T follicular helper cell (primary cell): Measurements from ENCODE around the gene SPAG16.
"Not testable (repeated sequence)": the region's sequence is repeated elsewhere in the genome, so short reads cannot be mapped to it uniquely, and the experiment has no call there.

Source experiments
- DNase-seq: peaks from one replicate; pipeline ENCODE4 v3.0.0-alpha.2; 2020; ENCODE audit warnings: low read depth

Gene SPAG16

DNA sequence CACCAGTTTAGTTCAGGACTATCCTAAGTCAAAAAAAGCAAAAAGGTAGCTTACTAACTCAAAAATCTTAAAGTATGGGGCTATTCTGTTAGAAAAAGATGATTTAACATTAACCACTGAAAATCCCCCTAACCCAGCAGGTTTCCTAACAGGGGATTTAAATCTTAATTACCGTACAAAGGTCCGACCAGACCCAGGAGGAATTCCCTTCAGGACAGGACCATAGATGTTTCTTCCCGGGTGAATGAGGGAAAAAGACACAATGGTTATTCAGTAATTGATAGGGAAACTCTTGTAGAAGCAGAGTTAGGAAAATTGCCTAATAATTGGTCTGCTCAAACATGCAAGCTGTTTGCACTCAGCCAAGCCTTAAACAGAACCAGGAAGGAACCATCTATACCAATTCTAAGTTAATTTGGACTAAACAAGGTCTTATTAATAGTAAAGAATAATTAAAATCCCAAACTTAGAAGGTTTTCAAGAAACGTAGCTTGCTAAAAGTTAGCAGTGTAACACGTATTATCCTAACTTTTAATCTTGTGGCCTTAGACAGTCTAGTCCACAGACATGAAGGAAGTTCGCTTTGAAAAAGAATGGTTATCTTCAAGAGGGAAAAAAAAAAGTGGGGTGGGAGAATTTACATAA, 124.3 kb downstream of the SPAG16 start:
- DNase-seq = not testable (repeated sequence)

DNA sequence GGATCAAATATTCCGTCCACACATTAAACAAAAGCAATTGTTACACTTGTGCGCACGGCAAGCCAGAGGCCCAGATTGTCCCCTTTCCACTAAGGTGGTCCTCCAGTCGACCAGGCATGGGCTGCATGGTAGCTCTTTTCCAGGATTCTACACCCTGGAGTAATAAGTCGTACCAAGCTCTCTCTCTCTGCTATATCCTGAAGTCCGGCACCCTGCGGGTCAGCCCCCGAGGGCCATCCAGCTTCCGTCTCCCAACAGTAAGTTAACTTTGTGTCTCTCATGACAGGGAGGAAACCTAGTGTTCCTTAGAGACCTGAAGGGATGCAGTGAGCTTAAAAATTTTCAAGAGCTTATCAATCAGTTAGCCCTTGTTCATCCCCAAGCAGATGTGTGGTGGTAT, 126.4 kb downstream of the SPAG16 start:
- DNase-seq = not testable (repeated sequence)

DNA sequence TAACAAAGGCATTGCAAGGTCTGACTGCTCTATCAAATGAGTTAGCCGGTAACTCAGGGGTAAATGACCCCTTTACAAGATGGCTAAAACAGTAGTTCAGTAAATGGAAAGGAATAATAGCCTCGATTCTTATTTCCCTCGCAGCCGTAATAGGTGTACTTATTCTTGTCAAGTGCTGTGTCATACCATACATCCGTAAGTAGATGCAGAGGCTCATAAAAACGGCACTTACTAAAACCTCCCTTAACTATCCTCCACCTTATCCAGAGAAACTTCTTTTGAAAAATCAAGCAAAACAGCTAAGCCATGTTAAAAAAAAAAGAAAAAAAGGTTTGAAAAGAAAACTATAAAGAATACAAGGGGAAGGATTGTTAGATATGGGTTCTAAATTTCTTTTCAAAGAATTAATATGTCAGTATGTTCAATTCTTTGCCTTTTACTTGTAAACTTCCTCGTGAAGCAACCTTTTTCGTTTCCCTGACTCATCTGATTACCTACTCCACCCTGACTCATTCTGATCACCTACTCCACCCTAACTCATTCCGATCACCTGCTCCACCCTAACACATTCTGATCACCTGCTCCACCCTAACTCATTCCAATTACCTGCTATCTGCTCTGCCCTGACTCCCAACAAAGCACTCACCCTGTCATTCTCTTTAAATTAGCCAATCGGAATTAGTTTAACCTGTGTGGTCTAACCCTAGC, 127.5 kb downstream of the SPAG16 start:
- no peak for DNase-seq

DNA sequence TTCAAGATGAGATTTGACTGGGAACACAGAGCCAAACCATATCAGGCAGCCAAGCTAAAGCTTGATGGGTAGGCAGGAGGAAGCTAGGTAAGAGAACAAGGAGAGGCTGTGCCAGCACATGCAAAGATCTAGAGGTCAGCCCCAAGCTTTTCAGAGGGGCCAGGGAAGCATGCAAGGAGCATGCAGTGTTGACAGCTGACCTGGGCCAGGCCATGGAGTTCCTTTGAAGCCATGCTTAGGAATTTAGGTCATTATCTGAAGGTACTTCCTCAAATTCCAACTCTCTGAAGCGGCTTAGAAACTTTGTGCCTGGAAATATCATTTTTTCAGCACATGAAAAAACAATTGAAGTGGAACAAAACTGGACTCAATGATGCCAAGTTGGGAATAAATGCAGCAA, 130.8 kb downstream of the SPAG16 start:
- DNase-seq = no peak

DNA sequence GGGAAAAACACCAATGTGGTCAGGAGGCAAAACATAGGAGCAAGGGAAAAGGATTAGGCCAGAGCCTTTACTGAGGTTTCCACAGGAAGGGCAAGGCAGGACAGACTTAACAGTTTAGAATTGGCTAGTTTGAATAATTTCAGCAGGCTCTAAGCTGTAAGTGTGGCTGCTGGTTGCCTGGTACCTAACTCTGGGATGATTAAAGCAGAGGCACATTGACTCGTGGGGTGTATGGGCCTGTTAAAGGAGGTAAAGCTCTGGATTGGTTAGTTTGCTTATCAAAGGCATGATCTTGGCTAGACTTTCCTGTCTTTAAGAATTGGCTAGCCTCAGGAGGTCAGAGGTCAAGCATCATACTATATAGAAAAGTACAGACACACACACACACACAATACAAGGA, 132.6 kb downstream of the SPAG16 start:
- DNase-seq = no peak

DNA sequence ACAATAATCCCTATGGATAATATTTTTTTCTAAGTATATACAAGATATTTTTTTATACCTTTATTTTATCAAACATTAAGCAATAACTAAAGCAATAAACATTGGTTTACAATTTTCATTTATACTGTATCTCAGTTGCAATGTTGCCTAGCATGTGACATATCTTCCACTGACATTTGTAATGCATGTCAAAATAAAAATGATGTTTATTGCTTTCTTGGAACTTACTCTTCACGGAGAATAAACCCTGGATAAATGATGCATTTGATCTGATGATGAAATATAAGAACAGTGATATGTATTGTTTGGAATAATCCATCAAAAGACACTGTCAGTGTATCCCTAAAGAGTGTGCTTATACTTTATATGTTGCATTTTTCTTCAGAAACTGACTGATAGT, 135.7 kb downstream of the SPAG16 start:
- no peak for DNase-seq

DNA sequence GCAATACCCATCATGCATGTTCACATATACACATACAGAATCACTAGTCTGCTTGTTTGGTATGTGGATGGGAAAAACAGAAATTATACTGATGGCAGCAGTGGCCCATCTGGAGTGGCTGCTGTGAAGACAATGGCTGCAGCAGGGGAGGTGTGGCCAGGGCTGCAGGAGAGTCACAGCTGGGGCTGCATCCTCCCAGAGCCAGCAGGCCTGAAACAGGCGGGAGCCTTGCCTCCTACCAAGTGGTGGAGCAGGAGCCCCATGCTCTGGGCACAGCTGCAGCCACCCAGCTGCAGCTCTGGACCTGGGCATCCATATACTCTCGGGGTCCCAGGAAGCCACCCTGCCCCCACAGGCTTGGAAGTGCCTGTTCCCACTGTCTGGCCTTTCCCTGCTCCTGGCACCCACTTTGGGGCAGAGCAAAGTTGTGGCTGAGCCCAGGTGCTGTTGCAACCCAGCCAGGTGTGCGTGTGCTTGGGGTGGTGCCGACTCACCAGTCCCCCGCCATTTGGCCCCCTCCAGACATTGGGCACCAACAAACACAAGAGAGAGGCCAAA, 136.6 kb downstream of the SPAG16 start:
- DNase-seq = no peak

DNA sequence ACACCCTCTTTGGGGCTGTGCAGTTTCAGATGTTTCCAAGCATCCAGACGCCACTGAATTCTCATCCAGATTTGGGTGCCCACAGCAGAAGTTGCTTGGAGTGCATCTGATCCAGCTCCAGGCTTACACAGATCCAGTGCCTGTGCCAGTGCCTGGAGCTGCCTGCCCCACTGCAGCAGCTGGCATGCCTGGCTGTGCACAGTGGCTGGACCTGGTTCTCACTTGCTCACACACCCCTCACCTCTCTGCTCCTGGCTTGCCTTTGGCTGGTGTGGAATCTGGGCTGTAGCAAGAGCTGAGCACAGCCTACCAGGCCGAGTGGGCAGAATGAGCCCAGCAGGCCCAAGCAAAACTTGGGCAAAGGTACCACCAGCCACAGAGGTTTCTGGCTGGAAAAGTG, 137.9 kb downstream of the SPAG16 start:
- no peak for DNase-seq

DNA sequence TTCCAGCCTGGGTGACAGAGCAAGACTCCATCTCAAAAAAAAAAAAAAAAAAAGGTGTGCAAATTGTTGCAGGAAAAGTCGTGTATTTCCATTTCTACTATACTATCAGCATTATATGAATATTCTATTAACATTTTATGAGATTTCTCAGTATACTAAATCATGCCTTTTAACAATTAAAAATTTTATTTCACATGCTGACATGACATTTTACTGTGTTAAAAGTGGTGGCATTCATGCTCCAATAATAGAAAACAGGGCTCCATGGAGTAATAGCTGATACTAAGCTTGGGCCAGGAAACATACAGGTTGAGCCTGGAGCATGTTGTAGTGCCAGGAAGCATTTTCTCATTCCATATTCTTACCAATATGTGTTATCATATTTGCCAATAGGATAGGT, 141.4 kb downstream of the SPAG16 start:
- DNase-seq = no peak

DNA sequence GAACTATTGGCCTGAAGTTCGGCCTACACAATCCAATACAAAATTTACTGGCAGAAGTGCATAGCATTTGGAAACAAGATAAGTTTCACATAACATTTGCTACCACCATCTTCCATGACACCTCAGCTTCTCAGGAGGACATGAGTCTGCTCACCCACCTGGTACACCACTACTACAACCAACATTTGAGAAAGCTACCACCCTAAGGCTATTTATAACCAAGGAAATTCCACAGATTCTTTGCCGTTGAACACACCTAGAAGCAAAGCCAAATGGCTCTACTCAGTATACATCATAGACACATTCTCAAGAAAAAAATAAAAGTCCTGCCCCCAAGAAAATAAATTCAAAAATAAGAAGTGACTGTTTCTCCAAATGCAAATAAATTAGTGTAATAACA, 145.3 kb downstream of the SPAG16 start:
- DNase-seq = no peak

DNA sequence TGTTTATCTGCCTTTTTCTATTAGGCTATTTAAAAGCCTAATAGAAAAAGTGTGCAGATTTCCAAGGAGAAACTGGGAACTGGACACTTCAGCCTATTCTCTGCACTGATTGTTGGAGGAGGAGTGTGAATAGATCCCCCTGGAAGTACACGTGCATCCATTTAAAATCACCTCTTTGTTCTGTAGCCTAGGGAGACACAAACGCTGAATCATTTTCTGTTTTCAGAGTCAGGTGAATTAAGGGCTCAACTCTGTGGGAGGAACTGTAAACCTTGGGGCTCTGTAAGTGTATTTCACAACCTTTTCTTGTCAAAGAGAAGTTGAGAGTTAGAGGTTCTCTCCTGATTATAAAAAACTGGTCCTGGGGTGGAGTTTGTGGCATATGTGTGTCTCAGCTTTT, 159.7 kb downstream of the SPAG16 start:
- DNase-seq = no peak

DNA sequence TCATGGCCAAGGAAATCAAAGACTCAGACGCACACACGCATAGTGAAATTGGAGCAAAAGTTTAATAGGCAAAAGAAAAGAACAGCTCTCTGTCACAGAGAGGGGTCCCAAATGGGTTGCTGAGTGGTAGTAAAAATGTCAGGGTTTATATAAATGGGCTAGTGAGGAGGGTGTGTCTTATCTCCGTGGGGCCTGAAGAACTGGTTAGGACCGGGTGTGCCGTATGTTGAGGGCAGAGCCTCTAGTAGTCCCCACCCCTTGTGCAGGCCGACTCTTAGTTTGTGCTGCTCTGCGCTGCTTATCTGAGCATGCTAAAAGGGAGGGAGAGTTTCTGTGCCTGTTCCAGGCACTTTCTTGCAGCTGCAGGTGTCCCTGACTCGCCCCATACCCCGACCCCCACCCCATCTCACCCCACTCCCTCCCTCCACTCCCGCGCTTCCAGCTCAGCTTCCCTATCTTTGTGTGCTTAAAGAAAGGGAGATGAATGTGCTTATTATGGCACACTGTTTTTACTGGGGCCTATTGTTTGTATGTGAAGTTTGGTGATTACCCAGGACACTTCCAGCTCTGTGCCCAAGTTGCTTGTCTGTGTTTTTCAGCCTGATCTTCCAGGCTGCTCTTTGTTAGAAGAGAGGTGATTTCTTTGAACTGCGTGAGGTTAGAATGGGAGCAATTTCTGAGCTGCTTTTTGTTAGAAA, 167.4 kb downstream of the SPAG16 start:
- DNase-seq = no peak

DNA sequence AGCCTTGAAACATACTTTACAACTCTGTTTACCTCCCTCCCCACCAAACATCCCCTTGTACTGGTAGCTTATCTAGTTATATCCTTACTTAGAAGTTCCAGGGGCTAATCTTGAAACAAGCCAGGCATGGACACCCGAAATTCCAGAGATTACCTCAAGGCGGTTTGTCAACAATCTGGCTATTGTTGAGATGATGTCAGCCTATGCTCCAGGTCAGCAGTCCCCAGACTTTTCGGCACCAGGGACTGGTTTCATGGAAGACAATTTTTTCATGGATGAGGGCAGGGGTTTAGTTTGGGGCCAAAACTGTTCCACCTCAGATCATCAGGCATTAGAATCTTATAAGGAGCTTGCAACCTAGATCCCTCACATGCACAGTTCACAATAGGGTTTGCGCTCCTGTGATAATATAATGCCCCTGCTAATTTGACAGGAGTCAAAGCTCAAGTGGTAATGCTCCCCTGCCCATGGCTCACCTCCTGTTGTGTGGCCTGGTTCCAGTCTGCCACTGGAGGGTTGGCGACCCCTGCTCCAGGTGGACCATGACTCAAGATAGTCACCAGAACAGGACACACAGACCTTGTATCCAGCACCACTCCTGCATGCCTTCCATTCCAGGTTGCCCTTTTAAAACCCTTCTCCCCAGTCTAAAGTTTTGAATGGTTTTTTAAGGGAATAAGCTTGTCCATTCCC, 171.2 kb downstream of the SPAG16 start:
- DNase-seq = no peak

DNA sequence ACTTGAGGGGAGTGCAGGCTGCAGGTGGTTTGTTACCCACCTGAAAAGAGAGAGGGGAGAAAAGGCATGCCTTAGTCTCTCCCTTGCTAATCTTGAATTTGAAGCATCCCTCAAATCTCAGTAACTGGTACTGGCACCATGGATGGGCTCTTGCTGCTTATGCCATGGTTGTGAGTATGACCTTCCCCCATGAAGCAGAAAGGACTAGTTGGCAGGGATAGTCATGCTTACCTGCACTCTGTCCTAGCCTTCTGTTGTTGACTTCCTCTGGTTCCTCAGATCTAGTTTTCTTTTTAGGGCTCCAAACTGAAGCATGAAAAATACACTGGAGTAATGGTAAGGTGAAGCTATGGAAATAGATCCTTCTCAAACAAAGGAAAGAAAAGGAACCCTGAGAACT, 191.2 kb downstream of the SPAG16 start:
- DNase-seq = no peak

DNA sequence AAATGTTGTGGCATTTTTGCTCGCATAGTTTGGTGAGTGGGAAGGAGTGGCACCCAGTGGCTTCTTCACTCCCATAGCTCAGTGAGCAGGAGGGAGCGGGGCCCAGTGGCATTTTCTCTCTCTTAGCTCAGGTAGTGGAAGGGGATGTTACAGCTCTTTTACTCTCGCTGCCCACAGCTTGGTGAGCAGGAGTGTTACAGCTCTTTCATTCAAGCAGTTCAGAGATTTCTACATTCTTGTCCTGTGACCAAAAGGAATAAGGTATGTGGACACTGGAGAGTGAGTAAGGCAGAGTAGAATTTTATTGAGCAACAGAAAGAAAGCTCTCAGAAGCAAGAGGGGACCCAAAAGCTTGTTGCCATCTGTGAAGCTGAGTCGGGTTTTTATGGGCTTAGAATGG, 192.4 kb downstream of the SPAG16 start:
- DNase-seq = no peak

DNA sequence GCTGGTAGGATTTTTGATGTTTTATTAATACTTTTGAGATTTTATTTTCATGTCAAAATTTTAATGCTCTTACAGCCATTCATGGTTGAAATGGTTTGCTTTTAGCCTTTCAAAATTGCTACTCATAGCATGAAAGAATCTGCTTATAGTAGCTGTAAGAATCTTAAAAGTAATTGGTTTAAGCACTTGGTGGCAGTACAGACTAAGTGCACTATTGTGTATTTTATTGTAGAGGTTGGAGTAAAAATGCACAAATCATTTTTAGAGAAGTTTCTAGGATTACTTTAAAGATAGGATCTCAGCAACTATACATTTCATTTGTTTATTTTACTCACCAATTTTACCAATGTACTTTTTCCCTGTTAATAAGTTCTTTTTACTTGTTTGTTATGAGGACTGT, 205.8 kb downstream of the SPAG16 start:
- no peak for DNase-seq

DNA sequence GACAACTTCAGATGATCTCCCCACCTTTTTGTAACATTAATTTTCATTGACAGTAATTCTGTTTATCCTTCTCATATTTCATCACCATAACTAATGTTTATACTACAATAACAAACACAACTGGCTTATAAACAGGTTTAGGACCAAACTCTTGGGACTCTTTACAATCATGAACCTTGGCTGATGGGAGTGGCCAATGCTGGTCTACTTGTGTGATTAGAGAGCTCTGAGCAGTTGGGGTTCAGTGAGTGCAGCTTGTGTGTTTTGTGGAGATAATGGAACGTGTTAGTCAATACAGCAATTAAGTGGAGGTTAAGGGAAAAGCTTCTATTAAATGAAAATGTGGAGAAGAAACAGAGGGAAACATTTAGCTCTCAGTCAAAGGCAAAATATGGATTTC, 207.1 kb downstream of the SPAG16 start:
- DNase-seq = no peak

DNA sequence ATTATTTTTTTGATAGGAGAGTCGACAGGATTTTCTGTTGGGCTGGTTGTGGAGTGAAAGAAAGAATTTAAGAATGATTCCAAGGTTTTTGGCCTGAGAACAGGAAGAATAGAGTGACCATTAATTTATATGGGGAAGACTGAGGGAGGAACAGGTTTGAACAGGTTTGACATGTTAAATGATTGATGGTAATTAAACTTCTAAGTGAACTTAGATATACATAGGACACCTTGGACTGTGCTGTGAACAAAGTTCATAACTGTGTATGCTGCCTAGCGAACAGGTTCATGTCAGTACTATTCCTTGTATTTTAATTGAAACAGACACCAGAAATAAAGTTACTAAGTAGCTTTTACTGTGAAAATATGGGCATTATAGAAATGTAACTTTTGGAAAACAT, 212.0 kb downstream of the SPAG16 start:
- no peak for DNase-seq

DNA sequence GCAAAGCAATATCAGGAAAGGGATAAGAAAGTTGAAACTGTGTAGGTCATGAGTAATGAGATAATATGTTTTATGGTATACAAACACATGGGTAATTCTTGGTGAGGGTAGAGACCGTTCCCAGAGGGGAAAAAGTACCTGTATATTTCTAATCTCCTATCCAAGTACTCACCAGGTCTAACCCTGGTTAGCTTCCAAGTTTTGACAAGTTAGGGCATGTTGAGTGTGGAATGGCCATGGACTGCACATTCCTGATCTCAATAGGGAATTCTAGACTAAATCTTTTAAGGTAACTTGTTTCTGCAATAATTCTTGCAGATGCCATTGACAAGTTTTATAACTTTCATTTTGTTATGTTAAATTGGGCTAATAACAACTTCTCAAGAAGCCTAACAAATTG, 216.6 kb downstream of the SPAG16 start:
- DNase-seq = no peak

DNA sequence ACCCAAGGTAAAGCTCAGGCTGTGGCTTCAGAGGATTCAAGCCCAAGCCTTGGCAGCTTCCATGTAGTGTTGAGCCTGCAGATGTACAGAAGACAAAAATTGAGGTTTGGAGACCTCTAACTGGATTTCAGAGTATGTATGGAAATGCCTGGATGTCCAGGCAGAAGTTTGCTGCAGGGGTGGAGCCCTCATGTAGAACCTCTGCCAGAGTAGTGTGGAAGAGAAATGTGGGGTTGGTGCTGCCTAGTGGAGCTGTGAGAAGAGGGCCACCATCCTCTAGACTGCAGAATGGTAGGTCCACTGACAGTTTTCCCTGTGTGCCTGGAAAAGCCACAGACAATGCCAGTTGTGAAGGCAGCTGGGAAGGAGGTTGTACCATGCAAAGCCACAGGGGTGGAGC, 239.9 kb downstream of the SPAG16 start:
- no peak for DNase-seq

DNA sequence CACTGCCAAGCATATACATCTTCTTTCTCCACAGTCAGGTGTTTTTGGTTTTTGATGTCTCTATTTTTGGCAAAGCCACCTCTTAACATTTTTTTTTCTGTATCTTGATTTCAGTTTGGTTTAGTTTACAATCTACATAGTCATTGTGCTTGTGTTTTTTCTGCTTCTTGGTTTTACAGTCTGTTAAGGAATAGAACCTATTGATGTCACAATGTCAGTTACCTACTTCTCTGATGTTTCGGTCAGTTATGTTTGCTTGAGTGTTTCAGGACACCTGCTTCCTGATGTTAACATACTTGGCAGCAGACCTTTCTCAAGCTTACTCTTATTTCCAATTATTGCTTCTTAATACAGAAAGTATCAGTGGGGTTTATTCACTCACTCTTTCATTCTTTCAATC, 253.3 kb downstream of the SPAG16 start:
- DNase-seq = no peak

DNA sequence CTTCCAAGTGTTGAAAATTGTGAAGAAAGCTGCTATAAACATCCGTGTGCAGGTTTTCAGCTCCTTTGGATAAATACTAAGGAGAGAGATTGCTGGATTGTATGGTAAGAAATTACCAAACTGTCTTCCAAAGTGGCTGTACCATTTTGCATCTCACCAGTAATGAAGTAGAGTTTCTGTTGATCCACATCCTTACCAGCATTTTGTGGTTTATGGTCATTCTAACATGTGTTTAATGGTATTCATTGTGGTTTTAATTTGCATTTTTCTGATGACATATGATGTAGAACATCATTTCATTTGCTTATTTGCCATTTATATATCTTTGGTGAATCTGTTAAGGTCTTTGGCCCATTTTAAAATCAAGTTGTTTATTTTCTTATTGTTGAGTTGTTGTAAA, 260.7 kb downstream of the SPAG16 start:
- no peak for DNase-seq

DNA sequence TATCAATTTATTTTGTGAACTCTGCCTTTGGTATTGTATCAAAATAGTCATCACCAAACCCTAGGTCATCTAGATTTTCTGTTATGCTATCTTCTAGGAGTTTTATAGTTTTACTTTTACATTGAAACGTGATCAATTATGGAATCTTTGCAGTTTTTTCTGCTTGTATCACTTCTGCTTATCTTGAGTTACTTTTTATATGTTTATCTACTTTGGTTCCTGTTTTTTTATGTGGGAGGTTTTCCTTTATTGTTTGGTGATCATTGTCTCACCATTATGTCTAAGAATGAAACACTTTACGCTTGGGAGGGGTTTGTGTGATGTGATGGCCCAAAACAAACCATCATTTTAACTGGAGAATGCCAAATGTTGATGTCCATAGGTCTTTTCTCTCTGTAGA, 261.2 kb downstream of the SPAG16 start:
- DNase-seq = no peak
